ENCODE measurements around the gene ZDHHC12. TPM values are rescaled to one million over a fixed set of nuclear protein-coding genes. Genes with fewer than 3 reads are reported as not detected.

ZDHHC12 gene
- total RNA-seq, 6 donors from 2014 or later: 21.7 to 70.1 (median 50.6) TPM

DNA sequence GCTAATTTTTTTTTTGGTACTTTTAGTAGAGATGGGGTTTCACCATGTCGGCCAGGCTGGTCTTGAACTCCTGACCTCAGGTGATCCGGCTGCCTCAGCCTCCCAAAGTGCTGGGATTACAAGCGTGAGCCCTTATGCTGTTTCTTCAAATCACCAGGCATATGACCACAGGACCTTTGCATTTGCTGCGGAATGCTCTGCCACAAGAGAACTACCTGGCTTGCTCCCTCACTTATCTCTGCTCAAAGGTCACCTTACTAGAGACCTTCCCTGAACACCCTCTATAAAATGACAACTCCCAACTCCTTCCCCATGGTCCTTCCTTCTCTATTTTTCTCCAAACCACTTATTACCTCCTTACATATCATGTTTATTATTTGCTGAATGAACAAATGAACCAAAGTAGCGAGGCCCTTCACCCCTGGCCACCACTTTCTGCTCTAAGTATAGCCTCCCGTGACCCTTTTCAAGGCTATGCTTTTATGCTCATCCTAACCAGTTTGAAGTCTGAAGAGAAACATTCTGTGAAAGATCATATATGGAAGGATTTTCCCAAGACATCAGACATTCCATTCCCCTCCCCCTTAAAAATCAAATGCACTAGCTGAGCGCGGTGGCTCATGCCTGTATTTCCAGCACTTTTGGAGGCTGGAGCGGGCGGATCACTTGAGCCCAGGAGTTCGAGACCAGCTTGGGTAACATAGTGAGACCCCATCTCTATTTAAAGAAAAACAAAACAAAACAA lies 46.5 kb upstream of the ZDHHC12 start:
- no peak for ATAC-seq (ENCODE audit: low FRiP score in 2 of 2)
- Histone ChIP-seq H3K4me1 (peaks cover 14 to 33% (median 19%) of the 10 kb centered on the region in 4 donors), H3K27me3 (no peaks in the 10 kb centered on the region), H3K27ac (peak overlapping the region; percentile 94 to 97 (median 96)), H3K9me3 (no peaks in the 10 kb centered on the region), H3K4me3 (peak overlapping the region; percentile 90 to 99 (median 97)), H3K36me3 (peaks cover 0 to 13% (median 1%) of the 10 kb centered on the region in 4 donors)
- no peak for TF ChIP-seq POLR2A (IDR thresholded peaks at IDR 0.05)
- TF ChIP-seq, protein P1, sequence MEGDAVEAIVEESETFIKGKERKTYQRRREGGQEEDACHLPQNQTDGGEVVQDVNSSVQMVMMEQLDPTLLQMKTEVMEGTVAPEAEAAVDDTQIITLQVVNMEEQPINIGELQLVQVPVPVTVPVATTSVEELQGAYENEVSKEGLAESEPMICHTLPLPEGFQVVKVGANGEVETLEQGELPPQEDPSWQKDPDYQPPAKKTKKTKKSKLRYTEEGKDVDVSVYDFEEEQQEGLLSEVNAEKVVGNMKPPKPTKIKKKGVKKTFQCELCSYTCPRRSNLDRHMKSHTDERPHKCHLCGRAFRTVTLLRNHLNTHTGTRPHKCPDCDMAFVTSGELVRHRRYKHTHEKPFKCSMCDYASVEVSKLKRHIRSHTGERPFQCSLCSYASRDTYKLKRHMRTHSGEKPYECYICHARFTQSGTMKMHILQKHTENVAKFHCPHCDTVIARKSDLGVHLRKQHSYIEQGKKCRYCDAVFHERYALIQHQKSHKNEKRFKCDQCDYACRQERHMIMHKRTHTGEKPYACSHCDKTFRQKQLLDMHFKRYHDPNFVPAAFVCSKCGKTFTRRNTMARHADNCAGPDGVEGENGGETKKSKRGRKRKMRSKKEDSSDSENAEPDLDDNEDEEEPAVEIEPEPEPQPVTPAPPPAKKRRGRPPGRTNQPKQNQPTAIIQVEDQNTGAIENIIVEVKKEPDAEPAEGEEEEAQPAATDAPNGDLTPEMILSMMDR (IDR thresholded peaks at IDR 0.05): no peak
- no peak for TF ChIP-seq EP300 (IDR thresholded peaks at IDR 0.05)
- TF ChIP-seq POLR2AphosphoS5 (IDR thresholded peaks at IDR 0.05): no peak
- DNase-seq: no peak
- WGBS, 2 donors: 72 to 83% methylated on average over 11 of the region's 11 CpGs

DNA sequence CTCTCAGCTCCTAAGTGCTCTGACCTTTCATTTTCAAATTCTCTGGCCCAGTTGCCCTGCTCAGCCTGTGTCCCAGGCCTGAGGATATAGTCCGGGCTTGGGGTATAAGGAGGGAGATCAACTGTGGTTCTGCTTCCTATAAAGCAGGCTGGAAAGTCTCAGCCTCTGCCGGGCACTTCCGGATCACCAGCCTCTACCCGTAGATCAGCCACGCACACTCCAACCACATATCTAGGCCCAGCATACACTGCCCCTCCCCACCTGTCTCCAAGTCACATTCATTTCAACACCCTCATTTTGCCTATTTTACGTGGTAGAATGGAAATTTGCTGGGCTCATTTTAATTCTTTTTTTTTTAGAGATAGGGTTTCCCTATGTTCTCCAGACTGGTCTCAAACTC lies 44.7 kb upstream of the ZDHHC12 start:
- DNase-seq (no peak), ATAC-seq (ENCODE audit: low FRiP score in 2 of 2) (no peak)

DNA sequence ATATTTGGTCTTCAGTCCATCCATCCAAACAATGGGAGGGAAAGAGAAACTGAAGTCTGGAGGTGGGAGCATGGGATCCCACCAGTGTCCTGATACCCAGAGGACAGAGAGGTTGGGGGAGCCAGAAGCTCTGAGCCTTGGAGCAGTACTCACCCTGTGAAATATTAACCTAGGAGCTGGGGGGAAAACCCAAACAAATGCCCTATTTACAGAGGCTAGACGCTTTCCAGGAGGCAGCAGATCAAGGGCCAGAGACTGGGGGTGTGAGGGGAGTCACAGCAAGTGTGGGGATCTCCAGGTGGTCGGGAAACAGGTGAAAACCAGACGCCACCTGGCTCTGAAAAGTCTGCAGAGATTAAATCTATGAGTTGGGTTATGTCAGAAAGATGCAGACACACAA lies 41.6 kb upstream of the ZDHHC12 start:
- Histone ChIP-seq H3K36me3 (peaks cover 0 to 16% (median 5%) of the 10 kb centered on the region in 4 donors), H3K27ac (no peak overlapping the region), H3K27me3 (no peaks in the 10 kb centered on the region), H3K4me3 (no peak overlapping the region), H3K9me3 (no peaks in the 10 kb centered on the region), H3K4me1 (peaks cover 7 to 22% (median 9%) of the 10 kb centered on the region in 4 donors)
- 59 to 85% methylated on average over 3 of the region's 3 CpGs for WGBS, 2 donors
- TF ChIP-seq, protein P1 (IDR thresholded peaks at IDR 0.05): no peak
- TF ChIP-seq POLR2AphosphoS5 (IDR thresholded peaks at IDR 0.05) (no peak), EP300 (IDR thresholded peaks at IDR 0.05) (no peak), POLR2A (IDR thresholded peaks at IDR 0.05) (no peak)
- DNase-seq (no peak), ATAC-seq (ENCODE audit: low FRiP score in 2 of 2) (no peak)

More for the DNA sequence above, 44.7 kb upstream of the ZDHHC12 start:
- Histone ChIP-seq H3K4me1 (peaks cover 14 to 33% (median 19%) of the 10 kb centered on the region in 4 donors), H3K27me3 (no peaks in the 10 kb centered on the region), H3K36me3 (peaks cover 0 to 16% (median 2%) of the 10 kb centered on the region in 4 donors), H3K27ac (no peak overlapping the region), H3K9me3 (no peaks in the 10 kb centered on the region), H3K4me3 (no peak overlapping the region)
- WGBS, 2 donors: 83 to 95% methylated on average over 6 of the region's 6 CpGs
- TF ChIP-seq POLR2AphosphoS5 (IDR thresholded peaks at IDR 0.05) (no peak), EP300 (IDR thresholded peaks at IDR 0.05) (no peak)
- TF ChIP-seq, protein P1 (IDR thresholded peaks at IDR 0.05): no peak

- peaks cover 0 to 16% (median 5%) of the 10 kb centered on the region in 4 donors for H3K36me3 ChIP-seq
- TF ChIP-seq, protein P1 (IDR thresholded peaks at IDR 0.05): no peak
- TF ChIP-seq EP300 (IDR thresholded peaks at IDR 0.05): no peak
- TF ChIP-seq POLR2AphosphoS5 (IDR thresholded peaks at IDR 0.05): no peak
- no peak for TF ChIP-seq POLR2A (IDR thresholded peaks at IDR 0.05)
- 79 to 94% methylated on average over 5 to 6 of the region's 6 CpGs for WGBS, 2 donors
- H3K4me1 ChIP-seq: peaks cover 0 to 11% (median 0%) of the 10 kb centered on the region in 4 donors
- DNase-seq: no peak
- no peaks in the 10 kb centered on the region for H3K9me3 ChIP-seq
- ATAC-seq (ENCODE audit: low FRiP score in 2 of 2): no peak
- no peaks in the 10 kb centered on the region for H3K27me3 ChIP-seq
- no peak overlapping the region for H3K27ac ChIP-seq
- no peak overlapping the region for H3K4me3 ChIP-seq
Measured at GRCh38 chr9:128764361-128764760, 40.4 kb upstream of the ZDHHC12 start.

All from upper lobe of left lung (tissue), 6 donors.